Right lobe of liver (tissue), 6 donors: ENCODE data around the gene KLHDC10. TPM values are rescaled to one million over a fixed set of nuclear protein-coding genes. Genes with fewer than 3 reads are reported as not detected.

Experiments used
- ATAC-seq, 4 donors: fragments of 200-7000 bp; cut with Tn5 transposase; one replicate each; pipeline ENCODE4 v1.9.1; 2020; ENCODE audit warnings: mild to moderate bottlenecking in 4 of 4, moderate library complexity in 4 of 4
- DNase-seq, 3 donors: peaks; one replicate each; pipeline ENCODE4 v3.0.0-alpha.2; 2020
- H3K27ac ChIP-seq, 3 donors: fragments of 200-600 bp; one replicate each; pipeline ENCODE4 v1.8.0; 2022
- H3K27me3 ChIP-seq, 2 donors: fragments of 200-600 bp; one replicate each; pipeline ENCODE4 v1.8.0; 2022
- H3K36me3 ChIP-seq, 4 donors: fragments of 200-600 bp; sonication (generic) in 1 of 4; one replicate each; pipeline versions ENCODE4 v1.5.1 to v1.8.0; 2017 to 2022; ENCODE audit warnings: control low read depth in 1 of 4
- H3K4me1 ChIP-seq, 4 donors: fragments of 200-600 bp; sonication (generic) in 1 of 4; one replicate each; pipeline versions ENCODE4 v1.5.1 to v1.8.0; 2017 to 2022; ENCODE audit warnings: control low read depth in 1 of 4
- H3K4me3 ChIP-seq, 3 donors: fragments of 200-600 bp; one replicate each; pipeline ENCODE4 v1.8.0; 2022
- H3K9me3 ChIP-seq, 4 donors: fragments of 200-600 bp; sonication (generic) in 1 of 4; one replicate each; pipeline versions ENCODE4 v1.5.1 to v1.8.0; 2017 to 2022; ENCODE audit warnings: control low read depth in 1 of 4
- CTCF ChIP-seq, 4 donors: fragments of 200-600 bp in 3 of 4; fragments of 450-650 bp in 1 of 4; IDR thresholded peaks; one replicate each; pipeline versions ENCODE4 v1.5.1 to v1.8.0; 2016 to 2022; ENCODE audit warnings: antibody characterized with exemption in 4 of 4, mild to moderate bottlenecking in 2 of 4
- POLR2A ChIP-seq: fragments of 450-650 bp; IDR thresholded peaks from one replicate; pipeline ENCODE4 v1.6.1; 2017; ENCODE audit warnings: antibody characterized with exemption, mild to moderate bottlenecking
- WGBS: methylation state at CpG from one replicate; pipeline ENCODE4 v1.1.6; 2018; ENCODE audit warnings: low coverage, low lambda C conversion rate; ENCODE audit not compliant: insufficient coverage; ENCODE audit errors: missing lambda C conversion rate; 5-methylcytosine and 5-hydroxymethylcytosine counted together
- intact Hi-C, 2 donors: fragments of 100-400 bp; cut with DNase I; formaldehyde crosslinking; loops; one replicate each; pipeline versions ENCODE4 v1.11.2 to v1.14.1; 2022
- total RNA-seq, 6 experiments: library from RNA; depleted of rRNA in 2 of 6; stranded (reverse); fragments of >200 nt in 2 of 6; fragmentation: NEBNext Ultra II Directional in 3 of 6; extraction: Animal tissue kit (Norgen Biotek cat#: 25700) in 3 of 6; gene quantifications; one replicate each; pipeline versions ENCODE4 v1.1.0 to v1.2.4, GENCODE V29; 2016 to 2023
- donor health status: DM: no; HTN: yes; CAD: no.
- donor health status: DM: no; HTN: no; CAD: no.
- donor health status: DM: no; HTN: no; CAD: no.
- donor health status: DM: no; HTN: yes; CAD: no.
- donor health status: DM: no; HTN: yes; CAD: no.

KLHDC10 gene
- total RNA-seq, 6 experiments from 2014 or later: 12.7 to 35.4 (median 21.7) TPM

- no peak overlapping the region for H3K4me3 ChIP-seq
Measured at GRCh38 chr7:130154501-130155317, 84.4 kb downstream of the KLHDC10 start.

GRCh38 chr7:130156140-130156539 lies 85.8 kb downstream of the KLHDC10 start:
- intact Hi-C loops: no loop called here
- TF ChIP-seq CTCF (IDR thresholded peaks at IDR 0.05): no peak
- no peak for TF ChIP-seq POLR2A
- no peak overlapping the region for H3K27ac ChIP-seq
- DNase-seq (no peak), ATAC-seq (no peak)
- H3K27me3 ChIP-seq: no peaks in the 10 kb centered on the region
- no peaks in the 10 kb centered on the region for H3K36me3 ChIP-seq
- H3K9me3 ChIP-seq: no peaks in the 10 kb centered on the region
- 100% methylated on average over 3 of the region's 7 CpGs for WGBS
- H3K4me3 ChIP-seq: no peak overlapping the region
- H3K4me1 ChIP-seq: no peaks in the 10 kb centered on the region

More at GRCh38 chr7:130154501-130155317, 84.4 kb downstream of the KLHDC10 start:
- no peaks in the 10 kb centered on the region for H3K4me1 ChIP-seq
- DNase-seq (no peak), ATAC-seq (peak in 2 of 4 donors; percentile 26)
- H3K9me3 ChIP-seq: no peaks in the 10 kb centered on the region
- no peaks in the 10 kb centered on the region for H3K27me3 ChIP-seq
- WGBS: 84% methylated on average over 12 of the region's 31 CpGs
- no peak overlapping the region for H3K27ac ChIP-seq
- H3K36me3 ChIP-seq: no peaks in the 10 kb centered on the region
- intact Hi-C loops: no loop called here
- TF ChIP-seq POLR2A (no peak), CTCF (IDR thresholded peaks at IDR 0.05) (no peak)

- no peak for DNase-seq
- H3K9me3 ChIP-seq: no peaks in the 10 kb centered on the region
- H3K4me1 ChIP-seq: no peaks in the 10 kb centered on the region
- no peaks in the 10 kb centered on the region for H3K36me3 ChIP-seq
- H3K27me3 ChIP-seq: no peaks in the 10 kb centered on the region
- ATAC-seq: no peak
- 92% methylated on average over 3 of the region's 7 CpGs for WGBS
- H3K27ac ChIP-seq: no peak overlapping the region
- no peak for TF ChIP-seq POLR2A
- no peak for TF ChIP-seq CTCF (IDR thresholded peaks at IDR 0.05)
- intact Hi-C loops: no loop called here
- no peak overlapping the region for H3K4me3 ChIP-seq
Measured at GRCh38 chr7:130157700-130158099, 87.4 kb downstream of the KLHDC10 start.

GRCh38 chr7:130160023-130160422 lies 89.7 kb downstream of the KLHDC10 start:
- no peak overlapping the region for H3K4me3 ChIP-seq
- WGBS: 100% methylated on average over 1 of the region's 2 CpGs
- H3K4me1 ChIP-seq: no peaks in the 10 kb centered on the region
- H3K27me3 ChIP-seq: no peaks in the 10 kb centered on the region
- peaks cover 0 to 4% (median under 1%) of the 10 kb centered on the region in 4 donors for H3K36me3 ChIP-seq
- DNase-seq (no peak), ATAC-seq (no peak)
- no peaks in the 10 kb centered on the region for H3K9me3 ChIP-seq
- H3K27ac ChIP-seq: no peak overlapping the region
- TF ChIP-seq CTCF (IDR thresholded peaks at IDR 0.05): no peak
- intact Hi-C loops: no loop called here
